Testis (tissue), 3 donors: Measurements from ENCODE around the gene IL7R. TPM values are rescaled to one million over a fixed set of nuclear protein-coding genes. Genes with fewer than 3 reads are reported as not detected.
A peak's percentile ranks its signal among the peaks of the same experiment; 100 is the strongest.
"Not testable (repeated sequence)": the region's sequence is repeated elsewhere in the genome, so short reads cannot be mapped to it uniquely, and the experiment has no call there.

ENCODE experiments used
- DNase-seq: peaks from one replicate; pipeline ENCODE4 v3.0.0-alpha.2; 2019
- H3K27ac ChIP-seq, 2 donors: fragments of 200-600 bp; sonication (generic); one replicate each; pipeline ENCODE4 v1.5.1; 2019
- H3K27me3 ChIP-seq: fragments of 200-600 bp; sonication (generic); one replicate; pipeline ENCODE4 v1.5.1; 2019
- H3K36me3 ChIP-seq: fragments of 200-600 bp; sonication (generic); one replicate; pipeline ENCODE4 v1.5.1; 2017; ENCODE audit warnings: low read depth; ENCODE audit errors: missing control alignments
- H3K4me1 ChIP-seq: fragments of 200-600 bp; sonication (generic); one replicate; pipeline ENCODE4 v1.5.1; 2019
- H3K4me3 ChIP-seq, 2 donors: fragments of 200-600 bp; sonication (generic); one replicate each; pipeline ENCODE4 v1.5.1; 2017 to 2019
- H3K9me3 ChIP-seq: fragments of 200-600 bp; sonication (generic); one replicate; pipeline ENCODE4 v1.5.1; 2017
- POLR2A ChIP-seq: fragments of 450-650 bp; IDR thresholded peaks from one replicate; pipeline ENCODE4 v1.6.1; 2017; ENCODE audit warnings: antibody characterized with exemption, mild to moderate bottlenecking, moderate library complexity
- WGBS, 2 donors: methylation state at CpG; one replicate each; pipeline ENCODE4 v1.1.5; 2018; 5-methylcytosine and 5-hydroxymethylcytosine counted together
- intact Hi-C: fragments of 100-400 bp; cut with DNase I; formaldehyde crosslinking; loops from one replicate; pipeline ENCODE4 v1.15.1; 2023; ENCODE audit warnings: low total_unique reads
- polyA plus RNA-seq: library from polyadenylated mRNA; stranded (reverse); fragments of 350-450 nt; fragmentation: Illumina TruSeq; extraction: RNeasy Lipid Tissue Mini Kit (QIAGEN cat#74804); gene quantifications from one replicate; pipeline ENCODE4 v1.2.3, GENCODE V29; 2014; ENCODE audit warnings: low read depth, low replicate concordance; ENCODE audit not compliant: insufficient read depth
- total RNA-seq, 2 donors: library from RNA; depleted of rRNA; stranded (reverse); fragments of >200 nt; gene quantifications; one replicate each; pipeline ENCODE4 v1.2.3, GENCODE V29; 2016
- TF ChIP-seq, protein P1 (sequence below), 3 experiments: fragments of 450-650 bp in 2 of 3; fragments of 200-600 bp in 1 of 3; sonication (generic) in 1 of 3; IDR thresholded peaks; one replicate each; pipeline ENCODE4 v1.5.1; 2016 to 2019; ENCODE audit warnings: antibody characterized with exemption in 3 of 3, mild to moderate bottlenecking in 2 of 3, moderate library complexity in 1 of 3

The IL7R gene
- total and polyA plus RNA-seq, 3 donors from 2014 or later: 7.6 to 17.5 (median 12.1) TPM

DNA sequence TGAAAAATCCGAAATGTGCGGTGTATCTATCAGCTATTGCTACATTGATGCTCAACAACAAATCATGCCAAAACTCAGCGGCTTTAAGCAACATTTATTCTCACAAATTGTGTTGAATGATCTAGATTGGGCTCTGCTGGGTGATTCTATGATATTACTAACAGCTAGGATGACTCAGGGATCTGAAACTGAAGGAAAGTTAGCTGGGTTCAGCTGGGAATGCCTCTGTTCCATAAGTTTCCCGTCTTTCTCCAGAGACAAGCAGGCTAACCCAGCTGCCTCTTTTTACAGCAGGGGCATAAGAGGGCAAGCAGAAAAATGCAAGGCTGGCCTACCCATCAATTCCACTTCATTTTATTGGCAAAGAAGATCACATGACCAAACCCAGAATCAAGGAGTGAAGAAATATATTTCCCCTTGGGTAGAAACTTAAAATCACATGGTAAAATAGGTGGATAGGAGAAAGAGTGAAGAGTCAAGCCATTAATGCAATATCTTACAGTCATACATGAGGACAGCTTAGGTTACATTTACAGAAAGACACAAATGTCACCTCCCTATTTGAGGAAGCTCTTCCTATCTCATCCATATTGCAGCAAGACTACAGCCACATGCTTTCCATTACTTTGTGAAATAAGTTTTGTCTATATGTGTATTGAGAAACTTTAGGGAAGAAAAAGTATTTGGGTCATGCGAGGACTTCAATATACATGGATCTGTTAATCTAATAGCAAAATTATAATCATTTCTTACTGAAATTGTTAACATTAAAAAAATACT lies 30.8 kb downstream of the IL7R start:
- intact Hi-C loops: no loop called here
- no peaks in the 10 kb centered on the region for H3K9me3 ChIP-seq
- H3K4me3 ChIP-seq: no peak overlapping the region
- H3K27me3 ChIP-seq: no peaks in the 10 kb centered on the region
- no peaks in the 10 kb centered on the region for H3K36me3 ChIP-seq
- no peak for DNase-seq
- no peak overlapping the region for H3K27ac ChIP-seq
- no peak for TF ChIP-seq POLR2A
- TF ChIP-seq, protein P1, sequence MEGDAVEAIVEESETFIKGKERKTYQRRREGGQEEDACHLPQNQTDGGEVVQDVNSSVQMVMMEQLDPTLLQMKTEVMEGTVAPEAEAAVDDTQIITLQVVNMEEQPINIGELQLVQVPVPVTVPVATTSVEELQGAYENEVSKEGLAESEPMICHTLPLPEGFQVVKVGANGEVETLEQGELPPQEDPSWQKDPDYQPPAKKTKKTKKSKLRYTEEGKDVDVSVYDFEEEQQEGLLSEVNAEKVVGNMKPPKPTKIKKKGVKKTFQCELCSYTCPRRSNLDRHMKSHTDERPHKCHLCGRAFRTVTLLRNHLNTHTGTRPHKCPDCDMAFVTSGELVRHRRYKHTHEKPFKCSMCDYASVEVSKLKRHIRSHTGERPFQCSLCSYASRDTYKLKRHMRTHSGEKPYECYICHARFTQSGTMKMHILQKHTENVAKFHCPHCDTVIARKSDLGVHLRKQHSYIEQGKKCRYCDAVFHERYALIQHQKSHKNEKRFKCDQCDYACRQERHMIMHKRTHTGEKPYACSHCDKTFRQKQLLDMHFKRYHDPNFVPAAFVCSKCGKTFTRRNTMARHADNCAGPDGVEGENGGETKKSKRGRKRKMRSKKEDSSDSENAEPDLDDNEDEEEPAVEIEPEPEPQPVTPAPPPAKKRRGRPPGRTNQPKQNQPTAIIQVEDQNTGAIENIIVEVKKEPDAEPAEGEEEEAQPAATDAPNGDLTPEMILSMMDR (IDR thresholded peaks at IDR 0.05): no peak
- 54 to 59% methylated on average over 5 of the region's 5 CpGs for WGBS, 2 donors
- H3K4me1 ChIP-seq: no peaks in the 10 kb centered on the region

DNA sequence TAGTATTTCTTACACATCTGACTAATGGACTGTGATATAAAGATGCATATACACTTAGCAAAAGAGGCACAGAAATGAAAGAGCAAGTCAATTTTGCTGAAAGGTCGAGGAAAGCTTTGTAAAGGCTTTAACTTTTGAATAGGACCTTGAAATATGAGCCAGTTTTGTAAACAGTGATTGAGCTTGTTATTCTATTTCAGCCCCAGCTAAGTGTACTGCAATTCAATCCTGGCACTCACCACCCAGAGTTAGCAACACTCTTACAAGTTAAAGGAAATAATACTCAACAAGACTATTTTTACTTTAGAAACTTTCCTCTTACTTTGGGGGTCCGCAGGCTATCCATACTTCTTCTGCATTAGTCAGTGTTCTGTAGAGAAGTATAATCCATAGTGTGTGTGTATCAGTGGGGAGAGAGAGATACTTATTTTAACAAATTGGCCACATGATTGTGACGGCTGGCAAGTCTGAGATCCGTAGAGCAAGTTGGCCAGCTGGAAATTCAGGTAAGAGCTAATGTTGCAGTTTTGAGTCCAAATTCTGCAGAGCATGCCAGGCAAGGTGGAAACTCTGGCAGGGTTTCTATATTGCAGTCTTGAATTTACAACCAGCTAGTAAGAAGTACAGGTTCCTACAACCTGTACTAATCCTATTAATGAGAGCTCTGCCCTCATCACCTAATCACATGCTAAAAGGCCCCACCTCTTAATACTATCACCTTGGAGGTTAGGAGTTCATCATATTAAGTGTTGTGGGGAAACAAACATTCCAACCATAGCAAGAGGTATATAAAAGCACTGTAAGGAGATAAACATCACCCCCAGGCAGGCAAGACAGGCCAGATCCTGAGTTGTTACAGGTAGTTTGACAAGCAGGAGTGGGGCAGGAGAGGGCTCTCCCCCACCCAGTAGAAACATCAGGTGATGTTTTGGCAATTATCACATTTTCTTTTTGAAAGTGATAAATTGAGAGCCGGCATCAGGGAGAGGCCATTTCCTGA lies 33.6 kb downstream of the IL7R start:
- no peaks in the 10 kb centered on the region for H3K27me3 ChIP-seq
- H3K36me3 ChIP-seq: no peaks in the 10 kb centered on the region
- WGBS, 2 donors: 57 to 70% methylated on average over 5 of the region's 5 CpGs
- H3K27ac ChIP-seq: no peak overlapping the region
- TF ChIP-seq POLR2A: no peak
- no peaks in the 10 kb centered on the region for H3K9me3 ChIP-seq
- intact Hi-C loops: no loop called here
- no peaks in the 10 kb centered on the region for H3K4me1 ChIP-seq
- DNase-seq: no peak
- H3K4me3 ChIP-seq: no peak overlapping the region

DNA sequence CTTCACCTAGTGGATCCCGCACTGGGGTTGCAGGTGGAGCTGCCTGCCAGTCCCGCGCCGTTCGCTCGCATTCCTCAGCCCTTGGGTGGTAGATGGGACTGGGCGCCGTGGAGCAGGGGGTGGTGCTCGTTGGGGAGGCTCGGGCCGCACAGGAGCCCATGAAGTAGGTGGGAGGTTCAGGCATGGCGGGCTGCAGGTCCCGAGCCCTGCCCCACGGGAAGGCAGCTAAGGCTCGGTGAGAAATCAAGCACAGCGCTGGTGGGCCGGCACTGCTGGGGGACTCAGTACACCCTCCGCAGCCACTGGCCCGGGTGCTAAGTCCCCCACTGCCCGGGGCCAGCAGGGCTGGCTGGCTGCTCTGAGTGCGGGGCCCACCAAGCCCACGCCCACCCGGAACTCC lies 36.1 kb downstream of the IL7R start:
- WGBS, 2 donors: 83% methylated on average over 23 of the region's 23 CpGs; no CpG with 5 or more reads in 1 of the 2 donors
- intact Hi-C loops: not testable (repeated sequence)

DNA sequence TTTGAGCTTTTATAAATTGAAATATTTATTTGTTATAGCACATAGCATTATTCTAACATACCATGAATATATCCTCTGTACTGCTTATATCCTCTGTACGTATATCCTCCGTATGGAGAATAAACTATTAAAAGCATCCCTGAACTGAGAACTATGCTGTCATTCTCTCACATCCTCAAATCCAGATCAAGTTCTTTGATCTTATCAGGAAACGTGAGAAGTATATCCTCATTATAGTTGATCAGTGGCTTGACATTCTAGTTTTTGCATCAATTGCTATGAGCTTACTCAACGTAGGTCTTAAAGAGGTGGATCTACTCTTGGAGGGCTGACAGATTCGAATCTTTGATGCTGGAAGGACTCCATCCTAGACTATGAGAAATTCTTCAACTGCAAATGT lies 37.4 kb downstream of the IL7R start:
- H3K27me3 ChIP-seq: no peaks in the 10 kb centered on the region
- WGBS, 2 donors: 69 to 79% methylated on average over 5 of the region's 5 CpGs
- no peak overlapping the region for H3K27ac ChIP-seq
- H3K36me3 ChIP-seq: no peaks in the 10 kb centered on the region
- intact Hi-C loops: no loop called here
- H3K4me3 ChIP-seq: no peak overlapping the region
- DNase-seq: no peak
- H3K9me3 ChIP-seq: no peaks in the 10 kb centered on the region
- H3K4me1 ChIP-seq: no peaks in the 10 kb centered on the region
- TF ChIP-seq POLR2A: no peak
- TF ChIP-seq, protein P1 (IDR thresholded peaks at IDR 0.05): no peak

More for the DNA sequence above, 36.1 kb downstream of the IL7R start:
- H3K9me3 ChIP-seq, H3K27me3 ChIP-seq, H3K27ac ChIP-seq, H3K36me3 ChIP-seq, H3K4me1 ChIP-seq, DNase-seq: not testable (repeated sequence)
- peak overlapping the region; percentile 15 to 26 for H3K4me3 ChIP-seq

- no peaks in the 10 kb centered on the region for H3K36me3 ChIP-seq
- H3K27me3 ChIP-seq: no peaks in the 10 kb centered on the region
- no peak for DNase-seq
- H3K9me3 ChIP-seq: no peaks in the 10 kb centered on the region
- intact Hi-C loops: no loop called here
- TF ChIP-seq POLR2A: no peak
- TF ChIP-seq, protein P1 (IDR thresholded peaks at IDR 0.05): no peak
- H3K27ac ChIP-seq: no peak overlapping the region
- no peaks in the 10 kb centered on the region for H3K4me1 ChIP-seq
- 82 to 83% methylated on average over 7 of the region's 7 CpGs for WGBS, 2 donors
- H3K4me3 ChIP-seq: no peak overlapping the region
Observed at GRCh38 chr5:35898952-35899660, 42.4 kb downstream of the IL7R start.
